ACC112 (cell line): ENCODE data around the gene CAPZA2.

Experiments
- H2AFZ ChIP-seq: fragments of 200-600 bp; sonication (generic); one replicate; pipeline ENCODE4 v1.6.0; 2017; ENCODE audit warnings: antibody characterized with exemption, low read length; ENCODE audit not compliant: unreplicated experiment
- H3K27ac ChIP-seq: fragments of 200-600 bp; sonication (generic); 2 replicates; pipeline ENCODE4 v1.5.1; 2014; ENCODE audit warnings: low read depth, mild to moderate bottlenecking, antibody characterized with exemption, low read length, moderate library complexity
- H3K27me3 ChIP-seq: fragments of 200-600 bp; sonication (generic); 2 replicates; pipeline ENCODE4 v1.6.1; 2014; ENCODE audit warnings: mild to moderate bottlenecking, antibody characterized with exemption, low read length, moderate library complexity, mixed read lengths; ENCODE audit not compliant: insufficient read depth
- H3K36me3 ChIP-seq: fragments of 200-600 bp; sonication (generic); 2 replicates; pipeline ENCODE4 v1.6.1; 2016; ENCODE audit warnings: mild to moderate bottlenecking, antibody characterized with exemption, low read length, moderate library complexity, mixed read lengths; ENCODE audit not compliant: insufficient read depth
- H3K4me1 ChIP-seq: fragments of 200-600 bp; sonication (generic); one replicate; pipeline ENCODE4 v1.6.1; 2016; ENCODE audit warnings: low read length, mixed read lengths; ENCODE audit not compliant: insufficient read depth, unreplicated experiment, control insufficient read depth
- H3K4me3 ChIP-seq: fragments of 200-600 bp; sonication (generic); 2 replicates; pipeline ENCODE4 v1.5.1; 2014; ENCODE audit warnings: mild to moderate bottlenecking, low read depth, low read length
- H3K79me2 ChIP-seq: fragments of 200-600 bp; sonication (generic); one replicate; pipeline ENCODE4 v1.6.0; 2016; ENCODE audit warnings: low read length; ENCODE audit not compliant: control insufficient read depth, unreplicated experiment, insufficient read depth

Gene CAPZA2

DNA sequence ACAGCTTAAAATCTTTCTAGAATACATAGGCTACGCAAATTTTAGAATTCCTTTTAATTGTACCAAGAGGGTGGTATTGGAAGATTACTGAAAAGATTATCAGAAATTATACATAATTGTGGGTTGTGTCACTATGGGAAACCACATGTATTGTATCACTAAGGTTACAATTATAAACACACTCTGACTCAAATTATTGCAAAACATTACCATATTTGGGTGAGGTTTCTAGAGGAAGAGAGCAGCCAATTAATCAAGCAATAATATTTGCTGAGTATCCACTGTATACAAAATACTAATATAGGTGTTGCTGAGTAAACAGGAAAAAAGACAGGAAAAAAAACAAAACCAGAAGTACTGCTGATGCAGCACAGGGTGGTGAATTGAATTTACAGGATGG, 3.1 kb upstream of the CAPZA2 start:
- H3K27me3 ChIP-seq: no peaks in the 10 kb centered on the region
- H2AFZ ChIP-seq: no peak overlapping the region
- no peaks in the 10 kb centered on the region for H3K36me3 ChIP-seq
- H3K4me3 ChIP-seq: no peak overlapping the region
- peaks cover 19% of the 10 kb centered on the region for H3K79me2 ChIP-seq
- peak overlapping the region; percentile 56 for H3K27ac ChIP-seq
- peaks cover 21% of the 10 kb centered on the region for H3K4me1 ChIP-seq

DNA sequence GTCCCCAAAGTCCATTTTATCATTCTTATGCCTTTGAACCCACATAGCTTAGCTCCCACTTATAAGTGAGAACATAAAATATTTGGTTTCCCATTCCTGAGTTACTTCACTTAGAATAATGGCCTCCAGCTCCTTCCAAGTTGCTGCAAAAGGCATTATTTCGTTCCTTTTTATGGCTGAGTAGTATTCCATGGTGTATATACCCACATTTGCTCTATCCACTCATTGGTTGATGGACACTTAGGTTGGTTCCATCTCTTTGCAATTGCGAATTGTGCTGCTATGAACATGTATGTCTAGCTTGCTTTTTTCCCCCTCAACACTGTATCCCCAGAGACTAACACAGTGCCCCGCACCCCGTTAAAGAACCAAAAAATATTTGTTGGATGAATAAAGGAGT, 670 bp upstream of the CAPZA2 start:
- no peak overlapping the region for H3K27ac ChIP-seq

DNA sequence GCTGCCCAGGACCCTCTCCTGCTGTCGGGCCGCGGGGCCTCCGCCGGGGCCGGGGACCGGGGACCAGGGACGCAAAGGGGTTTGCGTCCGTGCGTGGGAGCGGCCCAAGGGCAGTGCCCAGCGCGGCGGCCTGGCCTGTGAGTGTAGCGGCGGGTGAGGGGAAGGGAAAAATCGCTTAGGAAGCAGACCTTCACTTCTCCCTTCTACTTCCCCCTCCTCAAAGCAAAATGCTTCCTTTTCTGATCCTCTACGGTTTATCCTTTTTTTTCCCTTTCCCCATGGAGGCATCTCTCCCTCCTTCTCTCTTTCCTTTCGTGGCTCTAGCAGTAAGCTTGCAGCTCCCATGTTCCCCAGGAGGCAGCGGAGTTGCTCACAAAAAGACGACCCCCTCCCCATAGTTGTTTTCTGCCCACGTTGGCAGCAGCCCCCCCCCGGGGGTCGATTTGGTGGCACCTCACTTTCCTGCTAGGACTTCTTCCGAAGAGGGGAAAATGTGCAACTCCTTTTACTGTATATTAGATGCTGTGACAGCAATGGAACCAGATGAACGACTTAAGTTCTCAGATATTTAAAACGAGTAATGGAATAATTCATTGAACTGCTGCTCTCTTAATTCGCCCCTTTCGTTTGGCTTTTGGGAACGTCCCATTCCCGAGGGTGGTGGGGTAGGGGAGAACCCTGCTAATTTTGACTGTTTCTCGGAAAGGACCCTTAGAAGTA, 724 bp downstream of the CAPZA2 start:
- Histone ChIP-seq H3K4me1 (peaks cover 15% of the 10 kb centered on the region), H2AFZ (no peak overlapping the region), H3K27ac (peak overlapping the region; percentile 90), H3K79me2 (peaks cover 57% of the 10 kb centered on the region), H3K27me3 (no peaks in the 10 kb centered on the region), H3K4me3 (peak overlapping the region; percentile 79), H3K36me3 (0 out of 2 replicates have a peak, but pooled peaks cover 3% of the 10 kb centered on the region)

More for the DNA sequence above, 670 bp upstream of the CAPZA2 start:
- H3K27me3 ChIP-seq: no peaks in the 10 kb centered on the region
- H3K4me1 ChIP-seq: peaks cover 15% of the 10 kb centered on the region
- peak overlapping the region; percentile 54 for H3K4me3 ChIP-seq
- no peaks in the 10 kb centered on the region for H3K36me3 ChIP-seq
- H2AFZ ChIP-seq: peak overlapping the region; percentile 92
- H3K79me2 ChIP-seq: peaks cover 43% of the 10 kb centered on the region

DNA sequence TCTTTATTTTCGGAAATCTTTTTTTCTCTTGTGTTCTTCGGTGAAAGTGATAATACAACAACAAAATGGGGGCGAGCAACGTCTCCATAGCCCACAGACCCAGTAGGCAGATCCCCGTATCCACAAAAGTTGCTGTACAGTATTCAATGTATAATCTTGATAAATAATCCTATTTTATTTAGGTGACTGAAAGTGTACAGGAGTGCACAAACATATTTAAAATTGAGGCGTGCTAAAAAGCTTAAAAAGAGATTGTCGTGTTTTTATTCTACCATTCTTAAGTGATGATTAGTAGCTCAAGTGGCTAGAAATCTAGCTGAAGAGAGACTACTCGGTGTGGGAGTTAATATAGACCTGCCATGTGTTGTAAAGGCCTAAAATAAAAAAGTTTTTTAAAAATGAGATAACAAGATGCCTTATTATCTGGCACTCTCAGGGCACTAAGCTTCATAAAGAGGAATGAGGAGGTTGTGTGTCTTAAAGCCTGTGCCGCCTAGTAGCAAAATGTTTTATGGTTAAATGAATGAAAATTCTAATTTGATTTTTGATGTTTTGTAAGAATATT, 1.6 kb downstream of the CAPZA2 start:
- Histone ChIP-seq H3K27ac (no peak overlapping the region), H3K36me3 (0 out of 2 replicates have a peak, but pooled peaks cover 4% of the 10 kb centered on the region), H3K4me1 (peaks cover 14% of the 10 kb centered on the region), H2AFZ (no peak overlapping the region), H3K27me3 (no peaks in the 10 kb centered on the region), H3K79me2 (peaks cover 65% of the 10 kb centered on the region), H3K4me3 (peak overlapping the region; percentile 79)

DNA sequence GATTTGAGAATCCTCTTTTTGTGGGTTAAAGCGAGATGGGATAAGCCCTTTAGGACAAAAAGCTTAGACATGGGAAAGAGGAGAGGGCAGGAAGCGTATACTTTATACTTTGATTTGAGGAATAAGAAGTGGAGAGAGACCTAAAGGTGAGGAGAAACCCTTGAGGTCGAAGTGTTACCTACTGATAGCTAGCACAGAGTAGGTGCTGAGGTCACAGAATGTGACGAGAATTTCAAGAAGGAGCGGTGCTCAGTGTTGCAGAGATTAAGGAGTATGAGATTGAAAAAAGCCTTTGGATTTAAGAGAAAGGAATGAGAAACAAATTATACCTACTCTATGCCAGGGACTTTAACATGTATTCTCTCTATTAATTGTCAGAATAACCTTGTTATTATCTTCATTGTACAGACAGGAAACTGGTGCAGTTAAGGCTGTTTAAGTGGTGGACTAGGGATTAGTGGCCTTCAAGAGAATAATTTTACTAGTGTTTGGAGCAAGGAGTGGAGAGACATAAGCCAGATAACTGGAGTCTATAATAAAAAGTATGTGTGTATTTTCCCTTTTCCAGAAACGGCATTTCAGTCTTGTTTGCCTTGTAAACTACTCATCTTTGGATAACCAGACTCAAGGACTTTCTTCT, 8.8 kb downstream of the CAPZA2 start:
- peak overlapping the region; percentile 8; the same call in 1 of the 2 replicates for H3K4me3 ChIP-seq
- H3K27me3 ChIP-seq: no peaks in the 10 kb centered on the region
- no peak overlapping the region for H2AFZ ChIP-seq
- H3K79me2 ChIP-seq: peaks cover 98% of the 10 kb centered on the region
- peaks cover 40% of the 10 kb centered on the region for H3K4me1 ChIP-seq
- H3K27ac ChIP-seq: peak overlapping the region; percentile 72
- H3K36me3 ChIP-seq: peaks cover 9% of the 10 kb centered on the region; the same call in 1 of the 2 replicates

DNA sequence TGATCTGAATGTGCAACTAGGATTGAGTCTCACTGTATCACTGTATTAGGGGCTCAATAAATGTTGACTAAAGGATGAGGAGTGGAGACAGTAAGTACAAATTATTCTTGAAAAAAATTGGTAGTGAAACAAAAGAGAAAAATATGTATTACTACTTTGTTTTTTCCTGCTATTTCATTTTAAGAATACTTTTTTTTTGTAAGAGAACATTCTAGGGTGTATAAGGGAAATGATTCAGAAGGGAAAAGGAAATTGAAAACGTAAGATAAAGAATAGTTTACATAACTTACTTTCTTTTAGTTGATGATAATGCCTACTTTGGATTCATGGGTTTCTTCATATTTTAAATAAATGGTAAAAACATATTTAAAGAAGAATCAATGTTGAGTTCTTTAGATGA, 9.6 kb downstream of the CAPZA2 start:
- Histone ChIP-seq H3K4me3 (peak overlapping the region; percentile 8), H3K79me2 (peaks cover 98% of the 10 kb centered on the region), H2AFZ (no peak overlapping the region), H3K4me1 (peaks cover 48% of the 10 kb centered on the region), H3K27me3 (no peaks in the 10 kb centered on the region), H3K27ac (peak overlapping the region; percentile 72), H3K36me3 (peaks cover 9% of the 10 kb centered on the region)

DNA sequence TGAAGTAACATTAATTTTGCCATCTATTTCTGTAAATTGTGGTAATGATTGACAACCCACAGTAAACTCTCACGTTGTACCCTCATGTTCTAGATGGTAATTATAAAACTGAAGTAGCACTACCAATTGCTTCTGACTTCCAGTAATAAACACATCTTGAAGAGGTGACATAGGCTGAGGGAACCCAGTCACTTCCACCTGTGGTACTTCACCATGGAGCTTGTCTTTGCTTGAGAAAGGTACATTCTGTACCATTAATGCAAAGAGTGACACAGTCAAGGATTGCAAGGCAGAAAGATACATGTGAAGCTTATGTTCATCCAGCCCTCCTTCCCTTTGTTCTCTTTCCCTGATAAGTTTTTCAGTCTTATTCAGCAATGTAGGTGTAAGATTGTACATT, 11.2 kb downstream of the CAPZA2 start:
- Histone ChIP-seq H3K27me3 (no peaks in the 10 kb centered on the region), H3K79me2 (peaks cover 99% of the 10 kb centered on the region), H3K27ac (no peak overlapping the region), H2AFZ (no peak overlapping the region), H3K4me1 (peaks cover 50% of the 10 kb centered on the region), H3K36me3 (peaks cover 5% of the 10 kb centered on the region), H3K4me3 (no peak overlapping the region)

DNA sequence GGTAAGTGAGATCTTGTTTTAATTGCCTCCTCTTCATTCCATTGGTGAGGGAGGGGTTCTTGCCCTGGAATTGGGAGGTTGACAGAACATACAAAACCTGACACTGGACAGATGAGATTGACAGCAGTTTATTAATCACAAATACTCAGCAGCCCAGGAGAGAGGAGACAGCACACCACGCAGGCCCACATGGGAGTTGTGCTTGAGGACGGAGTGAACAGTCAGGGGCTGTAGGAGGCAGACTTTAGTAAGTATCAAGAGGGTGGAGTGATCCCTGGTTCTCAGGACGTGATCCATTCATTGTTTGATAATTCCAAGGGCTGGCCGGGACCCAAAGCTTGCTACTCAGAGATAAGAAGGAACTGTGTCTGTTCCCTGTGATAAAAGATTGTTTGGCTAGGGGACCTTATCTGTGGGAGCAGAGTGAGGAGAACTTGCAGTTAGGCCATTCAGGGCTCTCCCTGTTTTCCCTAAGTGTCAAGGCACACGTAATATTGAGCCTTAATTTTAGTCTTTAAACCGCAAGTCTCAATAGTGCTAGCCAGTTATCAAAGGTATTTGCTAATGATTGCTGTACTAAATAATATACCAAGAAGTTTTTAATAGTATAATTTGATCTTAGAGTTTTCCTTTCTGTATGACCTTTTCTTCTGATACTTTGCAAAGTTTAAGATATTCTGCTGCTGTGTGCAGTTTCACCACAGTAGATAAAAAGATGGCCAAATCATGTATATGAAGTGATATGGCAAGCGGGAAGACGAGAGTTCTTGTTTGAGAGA, 14.5 kb downstream of the CAPZA2 start:
- H3K27ac ChIP-seq: peak overlapping the region; percentile 4; the same call in 1 of the 2 replicates

DNA sequence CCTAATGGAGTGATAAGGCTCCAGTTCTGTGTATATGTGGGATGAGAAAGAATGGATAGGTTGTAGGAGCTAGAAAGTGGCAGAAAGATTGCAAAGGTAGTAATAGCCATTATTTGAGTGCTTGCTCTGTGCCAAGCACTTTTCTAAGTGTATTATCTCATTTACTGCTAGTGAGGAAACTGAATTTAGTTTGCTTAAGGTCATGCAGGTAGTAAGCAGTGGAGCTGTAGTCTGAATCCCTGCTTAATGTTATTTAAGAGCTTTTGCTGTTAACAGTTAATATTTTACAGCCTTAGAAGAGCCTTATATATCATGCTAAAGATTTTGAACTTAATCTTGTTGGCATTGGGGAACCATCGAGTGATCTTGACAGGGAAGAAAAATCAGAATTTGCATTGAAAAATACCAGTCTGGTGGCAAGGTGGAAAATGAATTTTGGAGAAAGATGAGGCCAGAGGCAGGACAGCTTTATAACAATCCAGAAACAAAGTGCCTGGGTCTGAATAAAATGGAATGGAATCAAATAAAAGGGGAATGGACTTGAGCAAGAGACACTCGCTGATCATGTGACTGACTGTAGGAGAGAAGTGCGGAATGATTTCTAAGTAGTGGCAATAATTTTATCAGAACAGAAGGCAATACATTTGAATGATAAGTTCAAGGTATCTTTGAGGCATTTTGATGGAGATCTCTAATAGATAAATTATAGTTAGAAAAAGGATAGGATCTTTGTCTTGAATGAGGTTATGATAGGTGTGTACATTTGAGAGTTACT, 15.2 kb downstream of the CAPZA2 start:
- peaks cover 22% of the 10 kb centered on the region for H3K4me1 ChIP-seq
- H3K27ac ChIP-seq: no peak overlapping the region
- peaks cover 9% of the 10 kb centered on the region for H3K36me3 ChIP-seq
- no peak overlapping the region for H2AFZ ChIP-seq
- H3K4me3 ChIP-seq: no peak overlapping the region
- H3K79me2 ChIP-seq: peaks cover 92% of the 10 kb centered on the region
- no peaks in the 10 kb centered on the region for H3K27me3 ChIP-seq

More for the DNA sequence above, 14.5 kb downstream of the CAPZA2 start:
- H3K4me1 ChIP-seq: peaks cover 28% of the 10 kb centered on the region
- H3K4me3 ChIP-seq: peak overlapping the region; percentile 9; the same call in 1 of the 2 replicates
- H2AFZ ChIP-seq: no peak overlapping the region
- peaks cover 9% of the 10 kb centered on the region for H3K36me3 ChIP-seq
- H3K79me2 ChIP-seq: peaks cover 92% of the 10 kb centered on the region
- no peaks in the 10 kb centered on the region for H3K27me3 ChIP-seq

DNA sequence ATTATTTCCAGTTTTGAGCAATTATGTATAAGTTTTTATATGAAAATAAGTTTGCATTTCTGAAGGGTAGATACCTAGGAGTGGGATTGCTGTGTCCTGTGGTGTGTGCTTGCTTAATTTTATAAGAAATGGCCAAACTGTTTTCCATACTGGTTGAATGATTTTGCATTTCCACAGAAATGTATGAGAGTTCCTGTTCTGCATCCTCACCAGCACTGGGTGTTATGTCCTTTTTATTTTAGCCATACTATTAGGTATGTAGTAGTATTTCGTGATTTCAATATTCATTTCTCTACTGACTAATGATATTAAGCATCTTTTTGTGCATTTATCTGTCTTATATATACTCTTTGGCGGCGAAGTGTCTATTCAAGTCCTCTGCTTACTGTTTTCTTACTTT, 22.3 kb downstream of the CAPZA2 start:
- Histone ChIP-seq H2AFZ (no peak overlapping the region), H3K36me3 (peaks cover 33% of the 10 kb centered on the region), H3K27me3 (no peaks in the 10 kb centered on the region), H3K4me1 (no peaks in the 10 kb centered on the region), H3K79me2 (peaks cover 90% of the 10 kb centered on the region), H3K4me3 (no peak overlapping the region), H3K27ac (no peak overlapping the region)
